GM12878 (cell line): Measurements from ENCODE around the gene ADAD1.

Source experiments
- CBX5 ChIP-seq: sonication (generic); IDR thresholded peaks from 2 replicates; pipeline ENCODE4 v1.6.1; 2016; ENCODE audit warnings: low read depth, moderate library complexity, mild to moderate bottlenecking, inconsistent platforms
- CREM ChIP-seq: IDR thresholded peaks from 2 replicates; pipeline ENCODE4 v1.6.1; 2014; ENCODE audit warnings: antibody characterized with exemption, low read depth
- CTCF ChIP-seq, 3 experiments: IDR thresholded peaks in 2 of 3; conservative IDR thresholded peaks in 1 of 3; 2 replicates each; pipeline ENCODE4 v1.5.1; 2011; ENCODE audit warnings: low read depth in 3 of 3, low read length in 3 of 3, mild to moderate bottlenecking in 3 of 3, control low read depth in 2 of 3, moderate library complexity in 2 of 3, inconsistent platforms in 1 of 3, mixed read lengths in 1 of 3; ENCODE audit not compliant: control insufficient read depth in 2 of 3, insufficient read depth in 1 of 3; ENCODE audit errors: extremely low read depth in 1 of 3
- EZH2 ChIP-seq: IDR thresholded peaks from 2 replicates; pipeline ENCODE4 v1.6.1; 2012; ENCODE audit warnings: low read depth, mild to moderate bottlenecking, control low read depth, inconsistent platforms, low read length, borderline replicate concordance; ENCODE audit not compliant: control insufficient read depth
- HSF1 ChIP-seq: fragments of 150-350 bp; IDR thresholded peaks from 2 replicates; pipeline ENCODE4 v1.6.1; 2014; ENCODE audit warnings: mild to moderate bottlenecking, low read depth, low read length
- PAX5 ChIP-seq: IDR thresholded peaks from 2 replicates; pipeline ENCODE4 v1.6.1; 2011; ENCODE audit warnings: low read depth, low read length, borderline replicate concordance
- REST ChIP-seq: IDR thresholded peaks from 2 replicates; pipeline ENCODE4 v1.6.1; 2012; ENCODE audit warnings: mild to moderate bottlenecking, low read depth, low read length
- SP1 ChIP-seq: IDR thresholded peaks from one replicate; pipeline ENCODE4 v1.6.1; 2011; ENCODE audit warnings: low read depth, low read length
- SREBF2 ChIP-seq: IDR thresholded peaks from 2 replicates; pipeline ENCODE4 v1.6.1; 2012; ENCODE audit warnings: mild to moderate bottlenecking, low read length
- YY1 ChIP-seq: IDR thresholded peaks from 2 replicates; pipeline ENCODE4 v1.6.1; 2011; ENCODE audit warnings: low read depth, mild to moderate bottlenecking, low read length
- ZBTB11 ChIP-seq: fragments of 450-650 bp; formaldehyde crosslinking; IDR thresholded peaks from 2 replicates; pipeline ENCODE4 v1.5.0; 2022; ENCODE audit warnings: mild to moderate bottlenecking, missing genetic modification characterization

GRCh38 chr4:122331195-122331594 is 47.6 kb upstream of the ADAD1 start:
- TF ChIP-seq PAX5, result no peak
- TF ChIP-seq CBX5, result no peak
- no peak for TF ChIP-seq SREBF2
- no peak for TF ChIP-seq ZBTB11 (CRISPR knock-in tag)
- TF ChIP-seq CTCF (IDR thresholded peaks at IDR 0.05 in 2 of 3, conservative IDR thresholded peaks at IDR 0.05 in 1 of 3; ENCODE audit: control insufficient read depth in 2 of 3, extremely low read depth in 1 of 3, insufficient read depth in 1 of 3, low read depth in 3 of 3, low read length in 3 of 3), result no peak
- TF ChIP-seq SP1, result no peak
- TF ChIP-seq YY1, result no peak
- no peak for TF ChIP-seq EZH2
- TF ChIP-seq CREM, result no peak
- TF ChIP-seq REST, result no peak
- TF ChIP-seq HSF1, result no peak
